Stimulated activated naive CD8-positive, alpha-beta T cell treated with anti-CD3 and anti-CD28 coated beads, Interleukin-15, Interleukin-2, amounts not matched to agents 100 ng/mL and 50 ng/mL, for 24 hours (primary cell): Measurements from ENCODE around the gene ZFP28.

Experiments used
- H3K27ac Mint-ChIP-seq: one replicate; pipeline ENCODE4 v1.8.0; 2021; ENCODE audit warnings: mild to moderate bottlenecking, mixed read lengths
- H3K27me3 Mint-ChIP-seq: one replicate; pipeline ENCODE4 v1.8.0; 2021; ENCODE audit warnings: mixed read lengths
- H3K36me3 Mint-ChIP-seq: one replicate; pipeline ENCODE4 v1.8.0; 2021; ENCODE audit warnings: low read depth, mixed read lengths
- H3K4me1 Mint-ChIP-seq: one replicate; pipeline ENCODE4 v1.8.0; 2021; ENCODE audit warnings: low read depth, mixed read lengths
- H3K4me3 Mint-ChIP-seq: one replicate; pipeline ENCODE4 v1.8.0; 2021; ENCODE audit warnings: mild to moderate bottlenecking, mixed read lengths
- H3K9me3 Mint-ChIP-seq: one replicate; pipeline ENCODE4 v1.8.0; 2021; ENCODE audit warnings: mixed read lengths

The ZFP28 gene

GRCh38 chr19:56572589-56572988, 33.8 kb downstream of the ZFP28 start:
- peaks cover 55% of the 10 kb centered on the region for H3K9me3 Mint-ChIP-seq
- no peak overlapping the region for H3K27ac Mint-ChIP-seq
- H3K36me3 Mint-ChIP-seq, result peaks cover 91% of the 10 kb centered on the region
- H3K4me1 Mint-ChIP-seq, result peaks cover 5% of the 10 kb centered on the region
- no peak overlapping the region for H3K4me3 Mint-ChIP-seq
- no peaks in the 10 kb centered on the region for H3K27me3 Mint-ChIP-seq

- Mint-ChIP-seq H3K9me3 (peaks cover 68% of the 10 kb centered on the region), H3K27ac (no peak overlapping the region), H3K4me1 (no peaks in the 10 kb centered on the region), H3K36me3 (peaks cover 91% of the 10 kb centered on the region), H3K27me3 (no peaks in the 10 kb centered on the region), H3K4me3 (no peak overlapping the region)
These were observed 35.2 kb downstream of the ZFP28 start for GRCh38 chr19:56573914-56574313.

GRCh38 chr19:56577719-56578602, 39.2 kb downstream of the ZFP28 start:
- Mint-ChIP-seq H3K27me3 (no peaks in the 10 kb centered on the region), H3K9me3 (peaks cover 65% of the 10 kb centered on the region), H3K27ac (no peak overlapping the region), H3K4me1 (no peaks in the 10 kb centered on the region), H3K36me3 (peaks cover 88% of the 10 kb centered on the region), H3K4me3 (no peak overlapping the region)

GRCh38 chr19:56594446-56594782, 55.7 kb downstream of the ZFP28 start:
- Mint-ChIP-seq H3K4me1 (peaks cover 14% of the 10 kb centered on the region), H3K4me3 (peak overlapping the region; percentile 89), H3K36me3 (peaks cover 25% of the 10 kb centered on the region), H3K9me3 (peaks cover 40% of the 10 kb centered on the region), H3K27ac (no peak overlapping the region), H3K27me3 (no peaks in the 10 kb centered on the region)

GRCh38 chr19:56594783-56595547, 56.2 kb downstream of the ZFP28 start, which contains the start of gene ZNF71:
Gene ZNF71 (plus strand): TSS chr19:56595302. CDS start chr19:56601559, 6,257 bp downstream.
- H3K4me3 Mint-ChIP-seq, result peak within 1 kb of the TSS; percentile 89
- H3K27ac Mint-ChIP-seq, result peak within 1 kb of the TSS; percentile 65
- no peaks in the 10 kb centered on the region for H3K27me3 Mint-ChIP-seq
- peaks cover 25% of the 10 kb centered on the region for H3K36me3 Mint-ChIP-seq
- H3K4me1 Mint-ChIP-seq, result peaks cover 14% of the 10 kb centered on the region
- peaks cover 40% of the 10 kb centered on the region for H3K9me3 Mint-ChIP-seq

- Mint-ChIP-seq H3K36me3 (peaks cover 28% of the 10 kb centered on the region), H3K27me3 (no peaks in the 10 kb centered on the region), H3K9me3 (peaks cover 41% of the 10 kb centered on the region), H3K4me3 (peak overlapping the region; percentile 89), H3K4me1 (peaks cover 14% of the 10 kb centered on the region), H3K27ac (peak overlapping the region; percentile 65)
These were observed 56.8 kb downstream of the ZFP28 start for GRCh38 chr19:56595548-56595899.

- Mint-ChIP-seq H3K4me3 (no peak overlapping the region), H3K4me1 (peaks cover 14% of the 10 kb centered on the region), H3K36me3 (peaks cover 35% of the 10 kb centered on the region), H3K27me3 (no peaks in the 10 kb centered on the region), H3K9me3 (peaks cover 46% of the 10 kb centered on the region), H3K27ac (no peak overlapping the region)
These were observed 57.9 kb downstream of the ZFP28 start for GRCh38 chr19:56596676-56597075.

- H3K4me1 Mint-ChIP-seq, result peaks cover 14% of the 10 kb centered on the region
- peaks cover 46% of the 10 kb centered on the region for H3K36me3 Mint-ChIP-seq
- H3K27ac Mint-ChIP-seq, result no peak overlapping the region
- no peaks in the 10 kb centered on the region for H3K27me3 Mint-ChIP-seq
- peaks cover 41% of the 10 kb centered on the region for H3K9me3 Mint-ChIP-seq
- no peak overlapping the region for H3K4me3 Mint-ChIP-seq
These were observed 58.9 kb downstream of the ZFP28 start for GRCh38 chr19:56597696-56598095.

- Mint-ChIP-seq H3K27me3 (no peaks in the 10 kb centered on the region), H3K36me3 (peaks cover 78% of the 10 kb centered on the region), H3K4me3 (no peak overlapping the region), H3K9me3 (peaks cover 36% of the 10 kb centered on the region), H3K27ac (no peak overlapping the region), H3K4me1 (peaks cover under 1% of the 10 kb centered on the region)
These were observed 62.6 kb downstream of the ZFP28 start for GRCh38 chr19:56601375-56601774.

GRCh38 chr19:56603829-56604228, 65.1 kb downstream of the ZFP28 start:
- peaks cover 32% of the 10 kb centered on the region for H3K9me3 Mint-ChIP-seq
- H3K4me3 Mint-ChIP-seq, result no peak overlapping the region

More at GRCh38 chr19:56603829-56604228, 65.1 kb downstream of the ZFP28 start:
- H3K27ac Mint-ChIP-seq, result no peak overlapping the region
- H3K36me3 Mint-ChIP-seq, result peaks cover 85% of the 10 kb centered on the region
- H3K4me1 Mint-ChIP-seq, result no peaks in the 10 kb centered on the region
- H3K27me3 Mint-ChIP-seq, result no peaks in the 10 kb centered on the region
